Measurements from ENCODE around the gene SLX4IP.
A peak's percentile ranks its signal among the peaks of the same experiment; 100 is the strongest.

Gene SLX4IP

DNA sequence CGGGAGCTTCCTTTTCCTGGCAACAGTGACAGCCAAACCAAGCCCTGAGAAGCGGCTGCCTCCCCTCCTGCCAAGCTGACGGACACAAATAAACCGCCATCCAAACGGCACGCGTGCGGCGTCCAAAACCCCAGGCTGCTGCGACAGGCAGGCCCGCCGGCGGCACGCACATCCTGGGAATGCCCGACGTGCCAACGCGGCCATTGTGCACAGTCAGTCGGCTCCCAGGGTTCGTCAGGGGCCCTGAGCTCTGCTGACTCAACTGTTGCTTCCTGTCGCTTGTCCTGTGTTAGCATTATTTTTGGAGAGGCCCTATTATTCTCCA is 231.9 kb downstream of the SLX4IP start:
- DNase-seq (ENCODE audit: low read depth), result no peak
- TF ChIP-seq CTCF (IDR thresholded peaks at IDR 0.05; ENCODE audit: low read length, missing control alignments), result no peak
- no peak overlapping the region for H3K4me3 ChIP-seq (replicated peaks; ENCODE audit: low read depth, low read length)

GRCh38 chr20:10667560-10668167 is 232.6 kb downstream of the SLX4IP start:
- no peak for DNase-seq (ENCODE audit: low read depth)
- no peak overlapping the region for H3K4me3 ChIP-seq (replicated peaks; ENCODE audit: low read depth, low read length)
- no peak for TF ChIP-seq CTCF (IDR thresholded peaks at IDR 0.05; ENCODE audit: low read length, missing control alignments)

DNA sequence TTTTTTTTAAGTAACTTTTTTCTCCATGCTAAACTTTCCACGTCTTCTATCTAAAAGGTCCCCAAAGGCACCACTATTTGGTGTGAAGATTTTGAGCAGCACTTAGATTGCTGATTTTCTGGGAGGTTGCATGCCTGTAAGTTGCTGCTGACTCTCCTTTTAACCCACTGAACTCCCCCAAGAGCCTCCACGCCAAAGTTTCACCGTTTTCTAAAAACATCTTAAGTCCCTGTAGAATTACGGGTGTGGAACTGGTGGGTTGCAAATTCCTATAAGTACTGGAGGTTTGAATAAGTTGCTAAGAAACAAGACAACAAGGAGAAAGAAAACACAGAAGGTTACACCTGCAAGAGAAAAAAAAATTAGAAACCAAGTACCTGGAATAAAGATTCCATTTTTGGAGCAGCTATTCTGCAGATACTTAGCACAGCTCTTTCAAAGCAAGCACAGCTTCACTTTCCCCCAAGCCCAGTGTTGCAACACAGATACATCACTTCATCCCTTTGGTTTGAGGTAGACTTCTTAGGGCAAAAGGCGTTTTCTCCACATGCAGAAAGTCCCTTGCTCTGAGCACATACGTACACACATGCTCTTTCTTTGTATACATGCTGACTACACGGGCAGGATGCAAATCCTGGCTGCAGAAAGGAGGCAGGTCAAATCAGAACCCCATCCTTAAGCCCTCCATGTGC is 233.7 kb downstream of the SLX4IP start:
- DNase-seq (ENCODE audit: low read depth), result no peak
- TF ChIP-seq CTCF (IDR thresholded peaks at IDR 0.05; ENCODE audit: low read length, missing control alignments), result no peak
- no peak overlapping the region for H3K4me3 ChIP-seq (replicated peaks; ENCODE audit: low read depth, low read length)

DNA sequence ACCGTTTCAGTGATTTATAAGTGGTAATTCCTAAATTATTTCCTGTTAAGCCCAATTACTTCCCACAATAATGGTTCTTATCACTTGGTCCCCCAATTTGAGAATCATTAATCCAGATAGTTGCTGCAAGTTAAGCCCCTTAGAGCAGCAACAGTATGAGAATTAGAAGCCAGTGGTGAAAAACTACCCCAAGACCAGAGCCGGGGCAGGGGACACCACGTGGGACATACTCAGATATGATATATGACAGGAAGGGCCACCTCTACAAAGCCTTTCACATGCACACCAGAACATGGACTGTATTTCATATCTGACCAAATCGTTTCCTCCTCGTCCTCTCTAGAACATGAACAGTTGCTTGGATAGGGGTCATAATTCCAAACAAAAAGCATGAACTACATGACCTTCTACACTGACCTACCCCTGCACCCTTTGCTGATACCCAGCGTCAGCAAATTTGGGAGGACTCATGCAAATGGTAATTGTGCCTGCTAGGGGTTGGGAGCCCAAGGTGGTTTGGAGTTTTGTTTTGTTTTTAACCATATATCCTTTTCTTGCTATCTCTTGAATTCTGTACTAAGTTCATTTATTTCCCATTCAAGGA is 234.8 kb downstream of the SLX4IP start:
- DNase-seq (ENCODE audit: low read depth), result no peak
- TF ChIP-seq CTCF (IDR thresholded peaks at IDR 0.05; ENCODE audit: low read length, missing control alignments), result no peak
- H3K4me3 ChIP-seq (replicated peaks; ENCODE audit: low read depth, low read length), result peak overlapping the region; percentile 95

DNA sequence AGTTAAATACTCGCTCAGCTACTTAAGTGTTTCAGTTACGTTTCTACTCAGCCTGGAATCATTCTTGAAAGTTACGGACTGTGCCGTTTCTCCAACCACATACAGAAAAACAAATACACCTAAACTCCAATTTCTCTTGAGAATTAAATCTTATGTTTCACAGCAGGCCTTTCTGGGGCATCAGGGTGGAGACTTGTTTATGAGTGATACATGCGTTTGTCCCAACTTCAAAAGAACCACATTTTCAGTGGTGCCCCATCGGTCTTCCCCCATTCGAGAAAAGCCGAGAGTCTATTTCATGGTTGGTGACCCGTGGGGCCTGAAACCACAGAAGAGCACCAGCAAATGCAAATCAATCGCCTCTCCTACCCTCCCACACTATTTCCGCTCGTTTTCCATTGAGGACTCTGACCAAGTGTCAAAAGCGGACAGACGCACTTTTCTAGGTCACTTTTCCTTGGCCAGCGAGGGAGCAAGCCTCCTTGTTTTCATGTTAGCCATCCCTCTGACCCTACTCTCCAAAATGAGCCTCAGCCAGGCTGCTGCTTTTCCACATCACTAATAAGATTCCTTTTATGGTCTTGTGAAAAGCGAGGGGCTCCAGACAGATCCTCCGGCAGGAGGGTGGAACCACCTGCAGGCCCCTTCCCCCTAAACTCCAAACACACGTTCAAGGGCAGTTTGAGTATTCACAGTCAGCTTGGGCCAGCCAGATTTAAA is 235.6 kb downstream of the SLX4IP start:
- peak overlapping the region; percentile 95 for H3K4me3 ChIP-seq (replicated peaks; ENCODE audit: low read depth, low read length)
- no peak for DNase-seq (ENCODE audit: low read depth)
- no peak for TF ChIP-seq CTCF (IDR thresholded peaks at IDR 0.05; ENCODE audit: low read length, missing control alignments)

DNA sequence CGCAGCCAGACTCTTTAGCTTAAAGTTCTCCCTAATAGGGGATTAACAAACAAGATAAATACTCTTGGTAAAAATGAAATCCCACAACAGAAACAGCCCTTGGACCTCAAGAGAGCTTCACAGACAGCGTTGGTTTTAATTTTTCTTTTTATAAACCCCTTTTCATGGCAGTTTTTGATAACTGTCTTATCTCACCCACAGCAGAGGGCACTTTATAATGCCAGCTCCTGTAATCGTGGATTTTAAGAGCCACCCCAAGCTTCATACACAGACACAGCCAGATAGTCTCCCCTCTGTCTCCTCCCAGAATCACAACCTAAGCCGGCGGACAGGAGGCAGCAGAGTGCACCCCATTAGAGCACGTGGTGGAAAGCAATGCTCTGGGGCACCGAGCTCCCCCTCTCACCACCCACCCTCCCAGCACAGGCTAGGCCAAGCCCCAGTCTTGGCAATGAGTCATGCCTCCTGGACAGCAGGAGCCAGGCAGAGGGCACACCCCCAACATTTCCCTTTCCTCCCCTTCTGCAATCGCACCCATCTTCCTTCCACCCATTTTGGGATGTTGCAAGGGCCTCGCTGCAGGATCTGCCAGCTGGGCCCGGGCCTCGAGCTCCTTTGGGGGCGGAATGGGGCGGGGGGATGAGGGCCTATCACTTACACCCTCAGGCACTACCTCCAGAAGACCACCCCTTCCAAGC is 236.3 kb downstream of the SLX4IP start:
- H3K4me3 ChIP-seq (replicated peaks; ENCODE audit: low read depth, low read length), result peak overlapping the region; percentile 95
- peak; percentile 70 for TF ChIP-seq CTCF (IDR thresholded peaks at IDR 0.05; ENCODE audit: low read length, missing control alignments)
- peak; percentile 96 for DNase-seq (ENCODE audit: low read depth)

Data from fibroblast of pulmonary artery (primary cell).